GM12878 (cell line): ENCODE data around the gene DRP2. TPM values are rescaled to one million over a fixed set of nuclear protein-coding genes. Genes with fewer than 3 reads are reported as not detected.

ENCODE experiments used
- ATAC-seq: fragments of 200-7000 bp; cut with Tn5 transposase; 3 replicates; pipeline ENCODE4 v1.9.1; 2020; ENCODE audit warnings: mild to moderate bottlenecking, moderate library complexity
- BruUV-seq: library from RNA; stranded (reverse); fragments of 400-500 nt; replicated peaks from 2 replicates; lab custom pipeline; 2021; lab: Mats Ljungman, UMichigan
- CTCF ChIA-PET: fragments of 300-600 bp; sonication (Branson Sonifier 250); formaldehyde crosslinking; extraction: SDS; loops from one replicate; lab custom pipeline; 2021; ENCODE audit warnings: inconsistent platforms; lab: Yijun Ruan, JAX
- POLR2A ChIA-PET: fragments of 350-600 bp; formaldehyde crosslinking; extraction: SDS; loops from one replicate; lab custom pipeline; 2021; ENCODE audit warnings: inconsistent platforms; lab: Charles Lee
- RAD21 ChIA-PET: fragments of 300-600 bp; sonication (Branson Sonifier 250); formaldehyde crosslinking; loops from one replicate; lab custom pipeline; 2023; ENCODE audit warnings: antibody characterized with exemption; ENCODE audit not compliant: unreplicated experiment; lab: Charles Lee
- SMC1A ChIA-PET: fragments of 300-600 bp; sonication (Branson Sonifier 250); formaldehyde crosslinking; loops from one replicate; lab custom pipeline; 2023; ENCODE audit not compliant: unreplicated experiment, uncharacterized antibody; lab: Charles Lee
- DNase-seq: peaks from one replicate; pipeline ENCODE4 v3.0.0-alpha.2; 2011; ENCODE audit warnings: low read depth, low spot score
- FAIRE-seq: peaks from 3 replicates; lab custom pipeline; 2011; peaks lifted over from hg19 to GRCh38; lab: Jason Lieb, UNC
- H2AFZ ChIP-seq: 2 replicates; pipeline ENCODE4 v1.6.0; 2011; ENCODE audit warnings: low read depth, low read length, control low read depth; ENCODE audit not compliant: control insufficient read depth
- H3K27ac ChIP-seq: 2 replicates; pipeline ENCODE4 v1.5.1; 2011; ENCODE audit warnings: control low read depth; ENCODE audit not compliant: control insufficient read depth, insufficient read depth
- H3K27me3 ChIP-seq, 2 experiments: replicated peaks in 1 of 2; 2 replicates each; pipeline versions ENCODE4 v1.6.0 to v1.6.1; 2011; ENCODE audit warnings: low read length in 1 of 2; ENCODE audit not compliant: control insufficient read depth in 2 of 2, insufficient read depth in 2 of 2
- H3K36me3 ChIP-seq, 2 experiments: 2 replicates each; pipeline ENCODE4 v1.5.1; 2011; ENCODE audit warnings: low read length in 1 of 2; ENCODE audit not compliant: control insufficient read depth in 2 of 2, insufficient read depth in 2 of 2
- H3K4me1 ChIP-seq: 2 replicates; pipeline ENCODE4 v1.6.1; 2011; ENCODE audit warnings: mild to moderate bottlenecking, low read length, moderate library complexity, mixed read lengths; ENCODE audit not compliant: control insufficient read depth, insufficient read depth
- H3K4me2 ChIP-seq: 2 replicates; pipeline ENCODE4 v1.6.0; 2011; ENCODE audit warnings: control low read depth; ENCODE audit not compliant: control insufficient read depth, insufficient read depth
- H3K4me3 ChIP-seq: fragments of 200-600 bp; sonication (generic); 2 replicates; pipeline ENCODE4 v1.5.1; 2016
- H3K79me2 ChIP-seq: 2 replicates; pipeline ENCODE4 v1.6.0; 2011; ENCODE audit warnings: low read length; ENCODE audit not compliant: control insufficient read depth, insufficient read depth
- H3K9ac ChIP-seq: 2 replicates; pipeline ENCODE4 v1.8.0; 2011; ENCODE audit warnings: low read length, control low read depth, mixed read lengths; ENCODE audit not compliant: control insufficient read depth, insufficient read depth
- H3K9me3 ChIP-seq: replicated peaks from 3 replicates; pipeline ENCODE4 v1.5.1; 2011; ENCODE audit warnings: mild to moderate bottlenecking, low read length; ENCODE audit not compliant: control insufficient read depth, insufficient read depth
- H4K20me1 ChIP-seq: 2 replicates; pipeline ENCODE4 v1.6.0; 2011; ENCODE audit not compliant: control insufficient read depth, insufficient read depth
- CHD1 ChIP-seq: IDR thresholded peaks from 2 replicates; pipeline ENCODE4 v1.6.1; 2012; ENCODE audit warnings: low read depth, low read length, improper control_type of control experiment
- CREB1 ChIP-seq: IDR thresholded peaks from 2 replicates; pipeline ENCODE4 v1.6.1; 2012; ENCODE audit warnings: low read depth, mild to moderate bottlenecking, inconsistent platforms
- CUX1 ChIP-seq: IDR thresholded peaks from 2 replicates; pipeline ENCODE4 v1.6.1; 2012; ENCODE audit warnings: improper control_type of control experiment, low read depth, low read length; ENCODE audit not compliant: insufficient replicate concordance
- ETV6 ChIP-seq, 2 experiments: fragments of 450-650 bp in 1 of 2; IDR thresholded peaks in 1 of 2; conservative IDR thresholded peaks in 1 of 2; 2 replicates each; pipeline ENCODE4 v1.6.1; 2014; ENCODE audit warnings: antibody characterized with exemption in 1 of 2, borderline replicate concordance in 1 of 2, low read depth in 1 of 2, mild to moderate bottlenecking in 1 of 2, moderate library complexity in 1 of 2
- KDM1A ChIP-seq: fragments of 200-600 bp; sonication (generic); IDR thresholded peaks from 2 replicates; pipeline ENCODE4 v1.6.1; 2016; ENCODE audit warnings: borderline replicate concordance
- MAX ChIP-seq: IDR thresholded peaks from 2 replicates; pipeline ENCODE4 v1.6.1; 2012; ENCODE audit warnings: low read depth, low read length, improper control_type of control experiment
- MEF2A ChIP-seq: IDR thresholded peaks from 2 replicates; pipeline ENCODE4 v1.6.1; 2011; ENCODE audit warnings: low read depth, mild to moderate bottlenecking, low read length, moderate library complexity; ENCODE audit not compliant: insufficient read depth
- NFYB ChIP-seq: IDR thresholded peaks from 2 replicates; pipeline ENCODE4 v1.6.1; 2011; ENCODE audit warnings: low read depth, mild to moderate bottlenecking, low read length, improper control_type of control experiment, moderate library complexity; ENCODE audit not compliant: insufficient read depth
- RBBP5 ChIP-seq: fragments of 200-600 bp; sonication (generic); conservative IDR thresholded peaks from 2 replicates; pipeline ENCODE4 v1.6.1; 2016
- SMAD1 ChIP-seq: fragments of 450-650 bp; IDR thresholded peaks from 2 replicates; pipeline ENCODE4 v1.6.1; 2018; ENCODE audit warnings: mild to moderate bottlenecking, low read depth; ENCODE audit not compliant: partially characterized antibody
- SMARCA5 ChIP-seq: fragments of 450-650 bp; IDR thresholded peaks from 2 replicates; pipeline ENCODE4 v1.6.1; 2017; ENCODE audit warnings: mild to moderate bottlenecking
- YBX1 ChIP-seq: fragments of 450-650 bp; IDR thresholded peaks from 2 replicates; pipeline ENCODE4 v1.6.1; 2016; ENCODE audit warnings: antibody characterized with exemption
- WGBS: methylation state at CpG from one replicate; pipeline ENCODE4 v1.1.6; 2016; ENCODE audit warnings: low lambda C conversion rate; ENCODE audit not compliant: insufficient replicate concordance, insufficient coverage; ENCODE audit errors: missing lambda C conversion rate; 5-methylcytosine and 5-hydroxymethylcytosine counted together
- in situ Hi-C: fragments of 300-500 bp; cut with MboI; formaldehyde crosslinking; loops from 9 replicates; pipeline ENCODE4 v1.14.3; 2018; ENCODE audit warnings: mixed read lengths
- intact Hi-C: fragments of 100-400 bp; cut with micrococcal nuclease; formaldehyde crosslinking; loops from one replicate; pipeline ENCODE4 v1.14.2; 2022; ENCODE audit not compliant: unreplicated experiment
- polyA plus RNA-seq, 11 experiments: library from polyadenylated mRNA; depleted of rRNA in 4 of 11; unstranded in 6 of 11; stranded (reverse) in 5 of 11; fragments of >200 nt; fragmentation: Nextera tagmentation in 4 of 11; fragmentation: Illumina TruSeq in 1 of 11; extraction: Ambion mirVana in 4 of 11; extraction: Trizol in 1 of 11; gene quantifications; 1 replicate in 1 of 11; 2 replicates in 10 of 11; pipeline versions ENCODE4 v1.2.1 to v1.2.3, GENCODE V29; 2011 to 2016; ENCODE audit warnings: inconsistent platforms in 2 of 11, missing spikeins in 2 of 11, low read depth in 1 of 11
- total RNA-seq, 4 experiments: library from RNA; depleted of rRNA in 3 of 4; stranded (reverse); fragments of >200 nt in 3 of 4; fragmentation: Illumina TruSeq in 1 of 4; extraction: Trizol in 1 of 4; gene quantifications; 2 replicates each; pipeline versions ENCODE4 v1.2.1 to v1.2.3, GENCODE V29; 2013 to 2021
- TF ChIP-seq, protein P1 (sequence below): IDR thresholded peaks from 2 replicates; pipeline ENCODE4 v1.6.1; 2011; ENCODE audit warnings: borderline replicate concordance, low read depth, mild to moderate bottlenecking, moderate library complexity, low read length; ENCODE audit not compliant: insufficient read depth, poor library complexity, severe bottlenecking
- TF ChIP-seq, protein P2 (sequence below): fragments of 450-650 bp; formaldehyde crosslinking; IDR thresholded peaks from 2 replicates; pipeline ENCODE4 v1.4.0; 2020; ENCODE audit warnings: mild to moderate bottlenecking, moderate library complexity

The DRP2 gene
- total and polyA plus RNA-seq, 10 of the 15 experiments (the other 5 are each of a cell fraction or from before 2014, with no cell fraction given), result 0.02 to 0.37 (median 0.15) TPM; not detected in 1

GRCh38 chrX:101229170-101229569 lies 9.6 kb downstream of the DRP2 start:
- Histone ChIP-seq H3K4me2 (no peak overlapping the region), H4K20me1 (no peaks in the 10 kb centered on the region), H3K4me3 (no peak overlapping the region), H3K79me2 (no peaks in the 10 kb centered on the region), H3K9me3 (no peaks in the 10 kb centered on the region), H3K36me3 (no peaks in the 10 kb centered on the region), H2AFZ (no peak overlapping the region), H3K4me1 (no peaks in the 10 kb centered on the region), H3K27ac (no peak overlapping the region), H3K9ac (no peak overlapping the region), H3K27me3 (no peaks in the 10 kb centered on the region)
- ChIA-PET POLR2A (no interaction called here), SMC1A (no interaction called here), CTCF (interaction anchor here (0.6 kb wide), 1 partner anchor 99 kb away, joined by 3 read pairs; no protein-coding TSS in a partner anchor), RAD21 (interaction anchor here (0.5 kb wide), 1 partner anchor 138 kb away, joined by 3 read pairs; no protein-coding TSS in a partner anchor)
- FAIRE-seq (no peak), DNase-seq (no peak), ATAC-seq (no peak)
- no TSS peak for BruUV-seq
- 100% methylated on average over 1 of the region's 1 CpG for WGBS
- in situ Hi-C loops, result no loop called here
- intact Hi-C loops, result no loop called here
- TF ChIP-seq RBBP5 (no peak), YBX1 (no peak), NFYB (no peak), MEF2A (no peak), SMAD1 (no peak), CUX1 (no peak), KDM1A (no peak), ETV6 (conservative IDR thresholded peaks at IDR 0.05 in 1 of 2, IDR thresholded peaks at IDR 0.05 in 1 of 2; ENCODE audit: borderline replicate concordance in 1 of 2, low read depth in 1 of 2) (no peak), SMARCA5 (no peak), MAX (no peak), CHD1 (no peak), CREB1 (no peak)
- TF ChIP-seq, protein P1, sequence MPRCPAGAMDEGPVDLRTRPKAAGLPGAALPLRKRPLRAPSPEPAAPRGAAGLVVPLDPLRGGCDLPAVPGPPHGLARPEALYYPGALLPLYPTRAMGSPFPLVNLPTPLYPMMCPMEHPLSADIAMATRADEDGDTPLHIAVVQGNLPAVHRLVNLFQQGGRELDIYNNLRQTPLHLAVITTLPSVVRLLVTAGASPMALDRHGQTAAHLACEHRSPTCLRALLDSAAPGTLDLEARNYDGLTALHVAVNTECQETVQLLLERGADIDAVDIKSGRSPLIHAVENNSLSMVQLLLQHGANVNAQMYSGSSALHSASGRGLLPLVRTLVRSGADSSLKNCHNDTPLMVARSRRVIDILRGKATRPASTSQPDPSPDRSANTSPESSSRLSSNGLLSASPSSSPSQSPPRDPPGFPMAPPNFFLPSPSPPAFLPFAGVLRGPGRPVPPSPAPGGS, result no peak
- TF ChIP-seq, protein P2, sequence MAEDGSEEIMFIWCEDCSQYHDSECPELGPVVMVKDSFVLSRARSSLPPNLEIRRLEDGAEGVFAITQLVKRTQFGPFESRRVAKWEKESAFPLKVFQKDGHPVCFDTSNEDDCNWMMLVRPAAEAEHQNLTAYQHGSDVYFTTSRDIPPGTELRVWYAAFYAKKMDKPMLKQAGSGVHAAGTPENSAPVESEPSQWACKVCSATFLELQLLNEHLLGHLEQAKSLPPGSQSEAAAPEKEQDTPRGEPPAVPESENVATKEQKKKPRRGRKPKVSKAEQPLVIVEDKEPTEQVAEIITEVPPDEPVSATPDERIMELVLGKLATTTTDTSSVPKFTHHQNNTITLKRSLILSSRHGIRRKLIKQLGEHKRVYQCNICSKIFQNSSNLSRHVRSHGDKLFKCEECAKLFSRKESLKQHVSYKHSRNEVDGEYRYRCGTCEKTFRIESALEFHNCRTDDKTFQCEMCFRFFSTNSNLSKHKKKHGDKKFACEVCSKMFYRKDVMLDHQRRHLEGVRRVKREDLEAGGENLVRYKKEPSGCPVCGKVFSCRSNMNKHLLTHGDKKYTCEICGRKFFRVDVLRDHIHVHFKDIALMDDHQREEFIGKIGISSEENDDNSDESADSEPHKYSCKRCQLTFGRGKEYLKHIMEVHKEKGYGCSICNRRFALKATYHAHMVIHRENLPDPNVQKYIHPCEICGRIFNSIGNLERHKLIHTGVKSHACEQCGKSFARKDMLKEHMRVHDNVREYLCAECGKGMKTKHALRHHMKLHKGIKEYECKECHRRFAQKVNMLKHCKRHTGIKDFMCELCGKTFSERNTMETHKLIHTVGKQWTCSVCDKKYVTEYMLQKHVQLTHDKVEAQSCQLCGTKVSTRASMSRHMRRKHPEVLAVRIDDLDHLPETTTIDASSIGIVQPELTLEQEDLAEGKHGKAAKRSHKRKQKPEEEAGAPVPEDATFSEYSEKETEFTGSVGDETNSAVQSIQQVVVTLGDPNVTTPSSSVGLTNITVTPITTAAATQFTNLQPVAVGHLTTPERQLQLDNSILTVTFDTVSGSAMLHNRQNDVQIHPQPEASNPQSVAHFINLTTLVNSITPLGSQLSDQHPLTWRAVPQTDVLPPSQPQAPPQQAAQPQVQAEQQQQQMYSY (CRISPR knock-in tag), result no peak
